H1 (cell line): ENCODE measurements around the gene APH1A. TPM values are rescaled to one million over a fixed set of nuclear protein-coding genes. Genes with fewer than 3 reads are reported as not detected.

ENCODE experiments used
- CBX5 ChIP-seq: fragments of 300-800, 300-1000 bp; sonication (generic); IDR thresholded peaks from 2 replicates; pipeline ENCODE4 v1.7.1; 2016; ENCODE audit warnings: antibody characterized with exemption, low read length, low read depth
- NRF1 ChIP-seq: IDR thresholded peaks from 2 replicates; pipeline ENCODE4 v1.6.1; 2011; ENCODE audit warnings: mild to moderate bottlenecking, low read depth, low read length, improper control_type of control experiment
- PHF8 ChIP-seq: fragments of 200-600 bp; sonication (generic); conservative IDR thresholded peaks from 2 replicates; pipeline ENCODE4 v1.7.1; 2012; ENCODE audit warnings: low read depth, mild to moderate bottlenecking, inconsistent platforms, low read length, moderate library complexity
- RNF2 ChIP-seq: fragments of 200-900, 300-1000 bp; sonication (generic); IDR thresholded peaks from 2 replicates; pipeline ENCODE4 v1.7.1; 2016; ENCODE audit warnings: borderline replicate concordance, low read depth, mild to moderate bottlenecking, antibody characterized with exemption, low read length; ENCODE audit not compliant: poor library complexity, severe bottlenecking; ENCODE audit errors: missing control alignments
- SIN3A ChIP-seq, 2 experiments: IDR thresholded peaks in 1 of 2; conservative IDR thresholded peaks in 1 of 2; 2 replicates each; pipeline ENCODE4 v1.6.1; 2011 to 2012; ENCODE audit warnings: low read length in 2 of 2, improper control_type of control experiment in 1 of 2, low read depth in 1 of 2, mild to moderate bottlenecking in 1 of 2
- TAF7 ChIP-seq: optimal IDR thresholded peaks from 2 replicates; pipeline ENCODE3; 2011; ENCODE audit warnings: low read depth, mild to moderate bottlenecking, inconsistent platforms, low read length, moderate library complexity, borderline replicate concordance
- polyA plus RNA-seq, 7 experiments: library from polyadenylated mRNA; depleted of rRNA in 3 of 7; stranded (reverse) in 5 of 7; unstranded in 2 of 7; fragments of >200 nt in 5 of 7; fragments of 200-250 nt in 2 of 7; gene quantifications; 1 replicate in 5 of 7; 2 replicates in 1 of 7; 4 replicates in 1 of 7; pipeline versions ENCODE4 v1.2.1 to v1.2.3, GENCODE V29; 2011 to 2013; ENCODE audit warnings: missing spikeins in 2 of 7, mixed read lengths in 2 of 7
- total RNA-seq: library from RNA; stranded (reverse); fragmentation: NEBNext Ultra II Directional; extraction: Animal tissue kit (Norgen Biotek cat#: 25700); gene quantifications from 2 replicates; pipeline ENCODE4 v1.2.1, GENCODE V29; 2021

The APH1A gene
- total and polyA plus RNA-seq, 2 of the 8 experiments (the other 6 are each of a cell fraction or from before 2014, with no cell fraction given): 111 to 183 TPM

DNA sequence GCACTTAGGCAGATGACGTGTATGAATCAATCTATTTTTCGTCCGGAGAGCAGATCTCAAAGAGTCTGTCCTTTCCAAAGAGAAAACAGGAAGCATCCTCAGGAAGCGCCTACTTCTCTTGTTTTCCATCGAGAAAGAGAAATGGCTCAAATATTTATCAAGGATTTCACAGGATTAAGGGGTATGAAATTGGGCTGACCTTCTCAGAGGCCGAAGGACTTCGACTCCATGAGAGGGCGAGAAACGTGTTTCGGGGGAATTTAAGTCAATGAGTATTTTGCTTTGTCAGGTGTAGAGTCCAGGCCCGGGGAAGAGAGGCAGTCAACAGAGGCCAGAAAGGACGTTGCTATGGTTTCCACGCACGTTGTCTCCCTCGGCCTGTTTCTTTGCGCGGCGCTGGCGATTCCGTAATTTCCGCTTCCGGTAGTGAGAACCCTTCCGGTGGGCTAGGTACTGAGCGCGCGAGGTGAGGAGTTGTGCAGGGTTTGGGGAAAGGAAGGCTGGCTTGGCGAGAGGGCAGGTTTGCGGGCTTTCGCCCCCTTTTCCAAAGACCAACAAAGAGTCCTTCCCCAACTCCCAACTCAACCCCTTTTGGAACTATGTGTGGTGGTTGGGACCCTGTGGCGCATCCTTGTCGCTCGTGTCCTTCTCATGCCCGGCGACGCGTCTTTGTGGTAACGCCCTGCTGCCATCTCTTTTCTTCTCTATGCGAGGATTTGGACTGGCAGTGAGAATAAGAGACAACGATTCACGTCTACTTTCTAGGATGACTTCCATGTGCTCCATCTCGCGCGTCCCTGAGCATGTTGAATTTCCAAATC lies 24.8 kb upstream of the APH1A start, which contains the start of gene MRPS21 (continued):
- TF ChIP-seq SIN3A (conservative IDR thresholded peaks at IDR 0.05 in 1 of 2, IDR thresholded peaks at IDR 0.05 in 1 of 2; ENCODE audit: low read depth in 1 of 2, low read length in 2 of 2): peak; percentile 23 to 94; a peak in 2 of 4 replicates
- no peak for TF ChIP-seq RNF2
- no peak for TF ChIP-seq NRF1
- peak; percentile 94 for TF ChIP-seq PHF8
- peak; percentile 74 for TF ChIP-seq TAF7
- TF ChIP-seq CBX5: no peak
